Sigmoid colon (tissue), 7 donors: ENCODE measurements around the gene MAPRE3. TPM values are rescaled to one million over a fixed set of nuclear protein-coding genes. Genes with fewer than 3 reads are reported as not detected.

Experiments
- DNase-seq: peaks from one replicate; pipeline ENCODE4 v3.0.0-alpha.2; 2019
- H3K27ac ChIP-seq, 4 donors: fragments of 200-600 bp; sonication (generic); one replicate each; pipeline ENCODE4 v1.5.1; 2016 to 2019; ENCODE audit warnings: mild to moderate bottlenecking in 1 of 4
- H3K27me3 ChIP-seq, 3 donors: fragments of 200-600 bp; sonication (generic); one replicate each; pipeline ENCODE4 v1.5.1; 2019; ENCODE audit warnings: mild to moderate bottlenecking in 1 of 3
- H3K36me3 ChIP-seq, 4 donors: fragments of 200-600 bp; sonication (generic); one replicate each; pipeline ENCODE4 v1.5.1; 2016 to 2019
- H3K4me1 ChIP-seq, 4 donors: fragments of 200-600 bp; sonication (generic); one replicate each; pipeline ENCODE4 v1.5.1; 2017 to 2019
- H3K4me3 ChIP-seq, 4 donors: fragments of 200-600 bp; sonication (generic); one replicate each; pipeline ENCODE4 v1.5.1; 2017 to 2019; ENCODE audit warnings: mild to moderate bottlenecking in 2 of 4, moderate library complexity in 1 of 4
- H3K9me3 ChIP-seq, 4 donors: fragments of 200-600 bp in 3 of 4; sonication (generic) in 3 of 4; one replicate each; pipeline versions ENCODE4 v1.5.1 to v1.6.1; 2013 to 2019
- CTCF ChIP-seq, 4 experiments: fragments of 450-650 bp in 3 of 4; fragments of 200-600 bp in 1 of 4; IDR thresholded peaks; one replicate each; pipeline ENCODE4 v1.5.1; 2016 to 2019; ENCODE audit warnings: antibody characterized with exemption in 4 of 4, mild to moderate bottlenecking in 3 of 4, moderate library complexity in 2 of 4
- EP300 ChIP-seq, 4 donors: sonication (generic); formaldehyde crosslinking; IDR thresholded peaks; one replicate each; pipeline ENCODE4 v1.6.1; 2017; ENCODE audit warnings: antibody characterized with exemption in 4 of 4
- POLR2A ChIP-seq, 2 donors: fragments of 450-650 bp; IDR thresholded peaks; one replicate each; pipeline ENCODE4 v1.6.1; 2016; ENCODE audit warnings: antibody characterized with exemption in 2 of 2, mild to moderate bottlenecking in 2 of 2, moderate library complexity in 2 of 2
- POLR2AphosphoS5 ChIP-seq, 4 donors: sonication (generic); formaldehyde crosslinking; IDR thresholded peaks; one replicate each; pipeline ENCODE4 v1.6.1; 2017; ENCODE audit warnings: antibody characterized with exemption in 4 of 4
- WGBS, 2 donors: extraction: QIAGEN DNeasy Blood & Tissue Kit; methylation state at CpG; one replicate each; pipeline ENCODE4 v1.1.7; 2013; 5-methylcytosine and 5-hydroxymethylcytosine counted together
- intact Hi-C: fragments of 100-400 bp; cut with DNase I; formaldehyde crosslinking; loops from one replicate; pipeline ENCODE4 v1.15.1; 2023
- polyA plus RNA-seq, 3 donors: library from polyadenylated mRNA; stranded (reverse); fragments of 200-250 nt; gene quantifications; one replicate each; pipeline ENCODE4 v1.2.3, GENCODE V29; 2013
- total RNA-seq, 4 donors: library from RNA; depleted of rRNA; stranded (reverse); fragments of >200 nt; gene quantifications; one replicate each; pipeline ENCODE4 v1.1.0, GENCODE V29; 2016
- donor health status: healthy with polysubstance abuse.
- donor health status: Bipolar disorder and iron deficiency.
- donor health status: healthy.

The MAPRE3 gene
- total and polyA plus RNA-seq, 7 donors: 5.1 to 73.3 (median 15.6) TPM

DNA sequence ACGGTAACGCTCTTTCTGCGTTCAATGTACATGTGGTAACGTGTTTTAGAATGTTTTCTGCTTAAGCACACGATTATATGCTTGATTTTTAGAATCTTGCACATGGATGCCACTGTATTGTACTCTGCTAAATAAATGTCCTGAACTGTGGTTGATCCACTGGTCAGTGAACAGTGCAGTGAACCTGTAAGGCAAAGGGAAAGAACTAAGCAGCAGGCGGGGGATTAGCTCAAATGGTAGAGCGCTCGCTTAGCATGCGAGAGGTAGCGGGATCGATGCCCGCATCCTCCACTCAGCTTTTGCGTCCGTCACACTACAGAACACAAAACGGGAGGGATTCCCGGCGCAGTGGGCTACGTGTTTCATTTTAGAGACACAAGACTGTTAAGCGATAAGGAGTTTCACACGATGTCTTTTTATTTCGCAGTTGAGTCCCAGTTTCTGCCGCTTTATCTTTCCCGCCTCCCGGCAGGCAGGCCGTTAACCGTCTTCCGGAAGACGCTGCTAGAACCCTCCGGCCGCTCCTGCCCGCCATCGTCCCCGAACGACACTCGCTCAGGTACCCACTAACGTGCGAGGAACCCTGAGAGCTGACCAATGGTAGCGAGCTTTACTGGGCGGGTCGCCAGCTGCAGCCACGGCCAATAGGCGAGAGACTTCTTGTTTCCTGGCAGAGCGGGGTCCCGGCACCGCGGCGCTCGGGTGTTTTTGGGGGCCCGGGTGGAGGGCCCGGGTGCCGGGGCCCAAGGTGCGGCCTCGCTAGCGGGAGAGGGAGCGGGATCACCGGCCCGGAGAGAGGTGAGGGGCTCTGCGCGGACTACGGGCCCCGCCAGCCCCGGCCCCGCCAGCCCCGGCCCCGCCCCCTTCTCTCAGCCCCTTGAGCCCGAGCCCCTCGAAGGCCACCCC is 80.8 kb downstream of the MAPRE3 start, which contains the start of gene AGBL5:
TSS of gene AGBL5 (plus strand) at position 673 of the 906 bp plus-strand sequence. CDS start 1,291 bp downstream, outside the sequence.
- peak; percentile 49 to 71 for TF ChIP-seq POLR2A (IDR thresholded peaks at IDR 0.05)
- peak; percentile 81 to 90 (median 84) for TF ChIP-seq POLR2AphosphoS5 (IDR thresholded peaks at IDR 0.05)
- TF ChIP-seq EP300 (IDR thresholded peaks at IDR 0.05): no peak
- 0 to 1% methylated on average over 67 of the region's 67 CpGs for WGBS, 2 donors
- Histone ChIP-seq H3K27ac (peak within 1 kb of the TSS; percentile 90 to 96 (median 92)), H3K9me3 (no peaks in the 10 kb centered on the region), H3K4me1 (peaks cover 0 to 26% (median 17%) of the 10 kb centered on the region in 4 donors), H3K27me3 (no peaks in the 10 kb centered on the region), H3K4me3 (peak within 1 kb of the TSS; percentile 77 to 91 (median 84)), H3K36me3 (peaks cover 12 to 32% (median 17%) of the 10 kb centered on the region in 4 donors)
- intact Hi-C loops: loop anchor here (1.0 kb wide), 4 partner anchors 19 to 35 kb away; partner anchors contain the start of genes KHK, OST4 and TMEM214
- DNase-seq: peak; percentile 99

- Histone ChIP-seq H3K27ac (peak overlapping the region; percentile 90 to 96 (median 92)), H3K4me1 (peaks cover 0 to 26% (median 17%) of the 10 kb centered on the region in 4 donors), H3K27me3 (no peaks in the 10 kb centered on the region), H3K9me3 (no peaks in the 10 kb centered on the region), H3K36me3 (peaks cover 12 to 40% (median 19%) of the 10 kb centered on the region in 4 donors), H3K4me3 (peak overlapping the region; percentile 77 to 91 (median 84))
- TF ChIP-seq POLR2A (IDR thresholded peaks at IDR 0.05) (no peak), EP300 (IDR thresholded peaks at IDR 0.05) (no peak), CTCF (IDR thresholded peaks at IDR 0.05) (no peak), POLR2AphosphoS5 (IDR thresholded peaks at IDR 0.05) (no peak)
- WGBS, 2 donors: 4 to 7% methylated on average over 24 of the region's 24 CpGs
- DNase-seq: peak; percentile 80
- intact Hi-C loops: loop anchor here (1.0 kb wide), 1 partner anchor 19 kb away; the partner anchor contains the start of gene OST4
These were observed 81.6 kb downstream of the MAPRE3 start for GRCh38 chr2:27051902-27052645.

DNA sequence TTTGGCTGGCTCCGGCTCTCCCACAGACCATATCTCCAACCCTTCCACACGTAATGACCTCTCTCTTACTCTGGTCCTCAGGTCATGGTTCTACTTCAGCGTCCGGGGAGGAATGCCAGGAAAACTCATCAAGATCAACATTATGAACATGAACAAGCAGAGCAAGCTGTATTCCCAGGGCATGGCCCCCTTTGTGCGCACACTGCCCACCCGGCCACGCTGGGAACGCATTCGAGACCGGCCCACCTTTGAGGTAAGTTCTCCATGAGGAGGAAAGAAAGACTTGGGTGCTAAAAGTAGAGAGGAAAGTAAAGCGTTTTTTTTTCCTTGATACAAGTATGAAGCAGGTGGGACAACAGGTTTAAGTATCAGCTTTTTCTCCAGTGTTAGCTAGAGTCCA is 82.9 kb downstream of the MAPRE3 start:
- DNase-seq: no peak
- 88 to 91% methylated on average over 11 of the region's 11 CpGs for WGBS, 2 donors
- H3K27me3 ChIP-seq: no peaks in the 10 kb centered on the region
- H3K9me3 ChIP-seq: no peaks in the 10 kb centered on the region
- intact Hi-C loops: no loop called here
- H3K27ac ChIP-seq: peak overlapping the region in 1 of 4 donors; percentile 93
- peaks cover 0 to 26% (median 17%) of the 10 kb centered on the region in 4 donors for H3K4me1 ChIP-seq
- H3K4me3 ChIP-seq: no peak overlapping the region
- TF ChIP-seq CTCF (IDR thresholded peaks at IDR 0.05) (no peak), EP300 (IDR thresholded peaks at IDR 0.05) (no peak), POLR2A (IDR thresholded peaks at IDR 0.05) (no peak), POLR2AphosphoS5 (IDR thresholded peaks at IDR 0.05) (no peak)
- peaks cover 12 to 50% (median 23%) of the 10 kb centered on the region in 4 donors for H3K36me3 ChIP-seq

- no peaks in the 10 kb centered on the region for H3K27me3 ChIP-seq
- H3K4me1 ChIP-seq: peaks cover 0 to 26% (median 17%) of the 10 kb centered on the region in 4 donors
- 92 to 95% methylated on average over 8 of the region's 8 CpGs for WGBS, 2 donors
- no peaks in the 10 kb centered on the region for H3K9me3 ChIP-seq
- H3K4me3 ChIP-seq: no peak overlapping the region
- no peak for DNase-seq
- no peak for TF ChIP-seq CTCF (IDR thresholded peaks at IDR 0.05)
- no peak for TF ChIP-seq POLR2AphosphoS5 (IDR thresholded peaks at IDR 0.05)
- TF ChIP-seq POLR2A (IDR thresholded peaks at IDR 0.05): no peak
- TF ChIP-seq EP300 (IDR thresholded peaks at IDR 0.05): no peak
- H3K36me3 ChIP-seq: peaks cover 12 to 55% (median 23%) of the 10 kb centered on the region in 4 donors
- intact Hi-C loops: no loop called here
- no peak overlapping the region for H3K27ac ChIP-seq
These were observed 83.3 kb downstream of the MAPRE3 start for GRCh38 chr2:27053776-27054175.
